Kidney capillary endothelial cell (primary cell): ENCODE results near the gene DTX3.

ENCODE experiments used
- DNase-seq: peaks from one replicate; pipeline ENCODE4 v3.0.0-alpha.2; 2018; ENCODE audit warnings: low spot score

DTX3 gene

GRCh38 chr12:57620245-57620935 is 15.8 kb downstream of the DTX3 start:
- DNase-seq: no peak

- DNase-seq: no peak
Measured at GRCh38 chr12:57620936-57621496, 16.4 kb downstream of the DTX3 start.

GRCh38 chr12:57621497-57622292 is 17.1 kb downstream of the DTX3 start:
- no peak for DNase-seq

GRCh38 chr12:57622293-57623245 is 17.9 kb downstream of the DTX3 start:
- DNase-seq: no peak

- DNase-seq: no peak
Measured at GRCh38 chr12:57623385-57623784, 18.8 kb downstream of the DTX3 start.

GRCh38 chr12:57623811-57624390 is 19.3 kb downstream of the DTX3 start:
- no peak for DNase-seq

- DNase-seq: no peak
Measured at GRCh38 chr12:57624441-57625220, 20.0 kb downstream of the DTX3 start.

GRCh38 chr12:57625261-57626032 is 20.8 kb downstream of the DTX3 start:
- no peak for DNase-seq

GRCh38 chr12:57626111-57626920 is 21.7 kb downstream of the DTX3 start:
- no peak for DNase-seq

GRCh38 chr12:57626921-57627445 is 22.4 kb downstream of the DTX3 start:
- DNase-seq: no peak

GRCh38 chr12:57627501-57628279 is 23.1 kb downstream of the DTX3 start:
- DNase-seq: no peak

GRCh38 chr12:57628280-57629191 is 23.9 kb downstream of the DTX3 start:
- DNase-seq: no peak

- DNase-seq: no peak
Measured at GRCh38 chr12:57629897-57630471, 25.4 kb downstream of the DTX3 start.

- no peak for DNase-seq
Measured at GRCh38 chr12:57630891-57631433, 26.3 kb downstream of the DTX3 start.

- DNase-seq: no peak
Measured at GRCh38 chr12:57631566-57632072, 27.0 kb downstream of the DTX3 start.
